Measurements from ENCODE around the gene HMGCL.

HMGCL gene

GRCh38 chr1:23796466-23797271, 28.6 kb downstream of the HMGCL start:
- Histone ChIP-seq H3K9me3 (ENCODE audit: control insufficient read depth, insufficient read depth, low read depth, low read length) (no peaks in the 10 kb centered on the region), H3K36me3 (ENCODE audit: control insufficient read depth in 2 of 2, insufficient read depth in 1 of 2, low read length in 2 of 2) (peaks cover 0 to 69% of the 10 kb centered on the region in 2 experiments; a peak in 2 of 3 replicates), H3K4me3 (ENCODE audit: low read depth, low read length) (no peak overlapping the region), H3K27ac (ENCODE audit: extremely low read depth, low read depth, low read length) (no peak overlapping the region), H3K4me1 (ENCODE audit: control insufficient read depth, insufficient read depth, low read length) (peaks cover 7% of the 10 kb centered on the region; the same call in 1 of the 2 replicates)
- CTCF ChIA-PET = interaction anchor here (3.1 kb wide), 1 partner anchor 25 kb away, joined by 15 read pairs; no protein-coding TSS in a partner anchor
- TF ChIP-seq GFI1B (tag by site-specific recombination; IDR thresholded peaks at IDR 0.05) (no peak), MYNN (tag by site-specific recombination; IDR thresholded peaks at IDR 0.05; ENCODE audit: borderline replicate concordance) (no peak), MZF1 (tag by site-specific recombination; IDR thresholded peaks at IDR 0.05; ENCODE audit: borderline replicate concordance) (no peak), ZNF529 (tag by site-specific recombination; IDR thresholded peaks at IDR 0.05; ENCODE audit: insufficient replicate concordance) (no peak), ZFHX2 (tag by site-specific recombination; conservative IDR thresholded peaks at IDR 0.05) (no peak), ZNF174 (tag by site-specific recombination; IDR thresholded peaks at IDR 0.05) (no peak), ZNF274 (IDR thresholded peaks at IDR 0.05; ENCODE audit: low read length) (no peak), ZNF274 (tag by site-specific recombination; IDR thresholded peaks at IDR 0.05; ENCODE audit: borderline replicate concordance) (no peak), ZNF704 (tag by site-specific recombination; IDR thresholded peaks at IDR 0.05) (no peak), ZNF324 (tag by site-specific recombination; IDR thresholded peaks at IDR 0.05) (no peak), ZNF560 (tag by site-specific recombination; IDR thresholded peaks at IDR 0.05; ENCODE audit: borderline replicate concordance) (no peak), ZEB2 (tag by site-specific recombination; IDR thresholded peaks at IDR 0.05) (no peak), OVOL3 (tag by site-specific recombination; IDR thresholded peaks at IDR 0.05) (no peak), ZNF311 (tag by site-specific recombination; IDR thresholded peaks at IDR 0.05; ENCODE audit: borderline replicate concordance) (no peak), FEZF1 (tag by site-specific recombination; IDR thresholded peaks at IDR 0.05) (no peak), ZNF423 (tag by site-specific recombination; IDR thresholded peaks at IDR 0.05) (no peak), ZNF426 (tag by site-specific recombination; IDR thresholded peaks at IDR 0.05) (no peak), ZNF600 (tag by site-specific recombination; IDR thresholded peaks at IDR 0.05) (0 out of 2 replicates have a peak, but pooled peaks have one; percentile 43), ZNF654 (tag by site-specific recombination; IDR thresholded peaks at IDR 0.05; ENCODE audit: low read depth) (no peak), PATZ1 (tag by site-specific recombination; IDR thresholded peaks at IDR 0.05) (0 out of 2 replicates have a peak, but pooled peaks have one; percentile 11), KLF16 (tag by site-specific recombination; IDR thresholded peaks at IDR 0.05) (no peak), ZNF701 (tag by site-specific recombination; IDR thresholded peaks at IDR 0.05) (no peak), CTCF (tag by site-specific recombination; IDR thresholded peaks at IDR 0.05) (peak; percentile 26; the same call in 1 of the 2 replicates), BCL11A (tag by site-specific recombination; IDR thresholded peaks at IDR 0.05; ENCODE audit: low read depth) (no peak), ZNF416 (tag by site-specific recombination; IDR thresholded peaks at IDR 0.05) (no peak), ZNF623 (tag by site-specific recombination; IDR thresholded peaks at IDR 0.05) (no peak), ZNF692 (tag by site-specific recombination; IDR thresholded peaks at IDR 0.05) (no peak)
- POLR2A ChIA-PET = interaction anchor here (0.7 to 1.0 kb wide), 2 partner anchors 19 to 25 kb away, joined by 3 to 4 read pairs; partner anchors contain the start of gene PITHD1

All from HEK293 (cell line).